Measurements from ENCODE around the gene RBL2.

Gene RBL2

GRCh38 chr16:53486230-53486629 is 52.0 kb downstream of the RBL2 start:
- no peak overlapping the region for H3K27ac ChIP-seq
- H3K9ac ChIP-seq, result no peak overlapping the region
- H3K36me3 ChIP-seq (ENCODE audit: insufficient read depth), result no peaks in the 10 kb centered on the region
- no peak overlapping the region for H2AFZ ChIP-seq (ENCODE audit: low read depth)
- H3K4me1 ChIP-seq (ENCODE audit: low read depth, poor library complexity, severe bottlenecking), result no peaks in the 10 kb centered on the region
- H3K79me2 ChIP-seq (ENCODE audit: insufficient read depth, low read depth), result no peaks in the 10 kb centered on the region
- no peak overlapping the region for H3K4me2 ChIP-seq
- no peak for TF ChIP-seq CTCF (conservative IDR thresholded peaks at IDR 0.05; ENCODE audit: low read depth, low read length)
- H3K4me3 ChIP-seq (IDR thresholded peaks at IDR 0.05; ENCODE audit: insufficient read depth, low read depth, low read length), result no peak overlapping the region
- no peaks in the 10 kb centered on the region for H3K27me3 ChIP-seq (ENCODE audit: insufficient read depth, low read depth)
- no peaks in the 10 kb centered on the region for H4K20me1 ChIP-seq (ENCODE audit: insufficient read depth)

DNA sequence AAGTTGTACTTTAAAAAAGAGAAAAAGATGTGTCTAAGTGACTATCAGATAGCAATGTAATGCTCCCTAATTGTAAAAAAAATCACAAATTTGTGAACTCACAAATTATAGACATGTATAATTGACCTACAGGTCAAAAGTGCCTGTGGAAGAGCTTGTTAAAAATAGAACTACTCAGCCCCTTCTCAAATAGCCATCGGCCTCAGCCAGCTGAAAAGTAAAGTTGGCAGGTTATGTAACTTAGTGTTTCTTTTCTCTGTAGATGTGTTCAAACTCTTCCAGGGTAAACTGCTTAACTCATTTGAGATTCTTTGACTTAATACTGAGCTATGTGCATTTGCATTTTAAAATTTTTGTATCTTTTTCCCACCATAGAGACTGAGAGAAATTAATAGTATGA is 55.5 kb downstream of the RBL2 start:
- H3K79me2 ChIP-seq (ENCODE audit: insufficient read depth, low read depth), result no peaks in the 10 kb centered on the region
- no peaks in the 10 kb centered on the region for H3K4me1 ChIP-seq (ENCODE audit: low read depth, poor library complexity, severe bottlenecking)
- no peak overlapping the region for H2AFZ ChIP-seq (ENCODE audit: low read depth)
- no peak overlapping the region for H3K9ac ChIP-seq
- no peak overlapping the region for H3K27ac ChIP-seq
- H3K4me2 ChIP-seq, result no peak overlapping the region
- H3K4me3 ChIP-seq (IDR thresholded peaks at IDR 0.05; ENCODE audit: insufficient read depth, low read depth, low read length), result no peak overlapping the region
- no peak for TF ChIP-seq CTCF (conservative IDR thresholded peaks at IDR 0.05; ENCODE audit: low read depth, low read length)
- no peaks in the 10 kb centered on the region for H4K20me1 ChIP-seq (ENCODE audit: insufficient read depth)
- no peaks in the 10 kb centered on the region for H3K36me3 ChIP-seq (ENCODE audit: insufficient read depth)
- H3K27me3 ChIP-seq (ENCODE audit: insufficient read depth, low read depth), result no peaks in the 10 kb centered on the region

- no peak overlapping the region for H2AFZ ChIP-seq (ENCODE audit: low read depth)
- H4K20me1 ChIP-seq (ENCODE audit: insufficient read depth), result no peaks in the 10 kb centered on the region
- H3K27ac ChIP-seq, result no peak overlapping the region
- no peaks in the 10 kb centered on the region for H3K79me2 ChIP-seq (ENCODE audit: insufficient read depth, low read depth)
- TF ChIP-seq CTCF (conservative IDR thresholded peaks at IDR 0.05; ENCODE audit: low read depth, low read length), result no peak
- H3K4me2 ChIP-seq, result no peak overlapping the region
- no peaks in the 10 kb centered on the region for H3K4me1 ChIP-seq (ENCODE audit: low read depth, poor library complexity, severe bottlenecking)
- H3K27me3 ChIP-seq (ENCODE audit: insufficient read depth, low read depth), result no peaks in the 10 kb centered on the region
- no peak overlapping the region for H3K9ac ChIP-seq
- H3K36me3 ChIP-seq (ENCODE audit: insufficient read depth), result no peaks in the 10 kb centered on the region
- H3K4me3 ChIP-seq (IDR thresholded peaks at IDR 0.05; ENCODE audit: insufficient read depth, low read depth, low read length), result no peak overlapping the region
These were observed 58.2 kb downstream of the RBL2 start for GRCh38 chr16:53492503-53492902.

DNA sequence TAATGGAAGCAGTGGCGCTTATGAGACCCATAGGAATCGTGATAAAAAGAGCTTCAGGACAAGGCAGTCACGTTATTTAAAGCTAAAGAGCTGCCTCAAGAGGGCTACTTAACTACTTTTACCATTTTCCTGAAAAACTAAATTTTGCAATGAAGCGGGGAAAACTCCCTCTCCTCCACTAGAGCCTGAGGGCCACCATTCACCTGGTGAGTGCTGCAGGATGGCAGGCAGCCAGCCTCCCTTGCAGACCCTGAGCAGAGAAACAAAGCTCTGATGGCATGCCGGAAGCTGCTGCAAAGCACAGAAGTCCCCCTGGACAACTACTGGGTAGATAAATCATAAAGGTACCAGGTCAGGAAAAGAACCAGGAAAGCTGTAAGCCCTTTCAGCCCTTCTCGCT is 60.4 kb downstream of the RBL2 start:
- H3K79me2 ChIP-seq (ENCODE audit: insufficient read depth, low read depth), result no peaks in the 10 kb centered on the region
- H3K36me3 ChIP-seq (ENCODE audit: insufficient read depth), result no peaks in the 10 kb centered on the region
- no peak overlapping the region for H2AFZ ChIP-seq (ENCODE audit: low read depth)
- no peaks in the 10 kb centered on the region for H3K27me3 ChIP-seq (ENCODE audit: insufficient read depth, low read depth)
- no peaks in the 10 kb centered on the region for H4K20me1 ChIP-seq (ENCODE audit: insufficient read depth)
- H3K4me1 ChIP-seq (ENCODE audit: low read depth, poor library complexity, severe bottlenecking), result no peaks in the 10 kb centered on the region
- H3K4me3 ChIP-seq (IDR thresholded peaks at IDR 0.05; ENCODE audit: insufficient read depth, low read depth, low read length), result no peak overlapping the region
- no peak overlapping the region for H3K9ac ChIP-seq
- no peak overlapping the region for H3K27ac ChIP-seq
- no peak overlapping the region for H3K4me2 ChIP-seq
- TF ChIP-seq CTCF (conservative IDR thresholded peaks at IDR 0.05; ENCODE audit: low read depth, low read length), result no peak

DNA sequence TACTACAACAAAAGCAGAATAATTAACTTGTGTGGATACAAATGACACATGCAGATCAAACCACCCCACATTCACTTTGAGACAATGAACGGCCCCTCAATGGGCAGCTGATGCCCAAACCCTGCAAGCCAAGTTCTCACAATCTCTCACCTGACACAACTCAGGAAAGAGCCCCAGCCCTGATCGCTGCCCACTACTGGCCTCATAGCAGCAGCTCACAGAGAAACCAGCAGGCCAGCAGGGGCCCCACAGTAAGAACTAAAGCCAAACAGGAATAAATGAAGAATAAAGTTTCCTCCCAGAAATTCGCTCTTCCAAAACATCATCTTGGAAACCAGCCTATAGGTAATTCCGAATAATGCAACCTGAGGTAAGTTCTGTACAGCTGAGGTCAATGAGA is 61.1 kb downstream of the RBL2 start:
- no peak for TF ChIP-seq CTCF (conservative IDR thresholded peaks at IDR 0.05; ENCODE audit: low read depth, low read length)
- no peaks in the 10 kb centered on the region for H3K36me3 ChIP-seq (ENCODE audit: insufficient read depth)
- no peaks in the 10 kb centered on the region for H4K20me1 ChIP-seq (ENCODE audit: insufficient read depth)
- H3K4me2 ChIP-seq, result no peak overlapping the region
- H2AFZ ChIP-seq (ENCODE audit: low read depth), result no peak overlapping the region
- no peak overlapping the region for H3K9ac ChIP-seq
- no peak overlapping the region for H3K4me3 ChIP-seq (IDR thresholded peaks at IDR 0.05; ENCODE audit: insufficient read depth, low read depth, low read length)
- no peaks in the 10 kb centered on the region for H3K4me1 ChIP-seq (ENCODE audit: low read depth, poor library complexity, severe bottlenecking)
- no peak overlapping the region for H3K27ac ChIP-seq
- H3K27me3 ChIP-seq (ENCODE audit: insufficient read depth, low read depth), result no peaks in the 10 kb centered on the region
- H3K79me2 ChIP-seq (ENCODE audit: insufficient read depth, low read depth), result no peaks in the 10 kb centered on the region

Data from KMS-11 (cell line).